GM21619 (cell line): ENCODE results near the gene TIRAP.

Experiments used
- ATAC-seq: cut with Tn5 transposase; IDR thresholded peaks from one replicate; pipeline ENCODE4 v1.9.1; 2021; ENCODE audit not compliant: unreplicated experiment

The TIRAP gene

DNA sequence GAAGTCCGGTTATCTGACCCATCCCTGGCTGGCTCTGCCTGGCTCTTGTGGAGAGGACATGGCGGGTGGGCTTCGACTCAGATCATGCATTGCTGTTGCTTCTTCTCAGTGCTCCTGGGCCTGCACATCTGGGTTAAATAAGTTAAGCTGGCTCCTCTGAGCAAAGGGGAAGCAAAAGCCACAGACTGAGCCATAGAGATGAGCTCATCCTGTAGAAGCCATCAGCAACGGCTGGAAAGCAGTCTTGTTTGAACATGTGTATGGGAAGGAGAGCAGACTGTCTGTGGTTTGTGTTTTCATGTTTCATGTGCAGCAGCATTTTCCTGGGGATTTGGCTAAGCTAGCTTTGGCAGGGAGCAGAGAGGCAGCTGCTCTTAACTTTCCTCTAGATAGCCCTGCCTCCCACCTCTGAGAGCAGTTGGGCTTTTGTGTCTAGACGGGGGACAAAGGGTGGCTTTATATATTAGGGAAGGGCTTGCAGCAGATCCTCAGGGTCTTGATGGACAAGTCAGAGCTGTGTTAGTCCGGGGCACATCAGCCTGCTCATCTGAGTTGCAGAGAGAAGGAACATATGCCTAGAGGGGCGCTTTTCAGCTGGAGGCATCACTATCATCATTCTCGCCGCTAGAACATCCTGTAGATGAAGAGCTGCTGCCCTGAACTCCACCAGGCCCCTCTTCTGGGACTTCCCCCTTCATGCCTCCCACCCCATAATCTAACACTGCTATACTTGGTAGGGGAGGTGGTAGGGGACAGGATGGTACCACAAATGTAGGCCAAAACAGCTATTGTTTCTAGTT lies 35.9 kb downstream of the TIRAP start:
- ATAC-seq: peak; percentile 97

DNA sequence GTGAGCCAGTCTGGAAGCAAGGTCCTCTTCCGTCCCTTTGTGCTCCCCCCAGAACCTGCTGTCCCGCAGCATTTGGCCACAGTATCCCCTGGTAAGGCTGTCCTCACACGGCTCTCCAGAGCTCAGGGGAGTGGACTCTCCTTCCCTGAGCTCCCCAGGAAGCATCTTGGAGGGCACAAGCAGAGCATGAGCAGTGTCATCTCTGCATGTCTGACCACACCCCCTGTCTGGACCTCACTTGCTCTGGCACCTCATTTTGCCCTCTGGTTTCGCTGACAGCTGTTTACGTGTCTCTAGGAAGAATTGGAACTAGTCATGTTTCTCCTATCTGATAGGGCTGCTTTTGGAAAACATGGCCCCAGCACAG lies 36.5 kb downstream of the TIRAP start:
- ATAC-seq: no peak

DNA sequence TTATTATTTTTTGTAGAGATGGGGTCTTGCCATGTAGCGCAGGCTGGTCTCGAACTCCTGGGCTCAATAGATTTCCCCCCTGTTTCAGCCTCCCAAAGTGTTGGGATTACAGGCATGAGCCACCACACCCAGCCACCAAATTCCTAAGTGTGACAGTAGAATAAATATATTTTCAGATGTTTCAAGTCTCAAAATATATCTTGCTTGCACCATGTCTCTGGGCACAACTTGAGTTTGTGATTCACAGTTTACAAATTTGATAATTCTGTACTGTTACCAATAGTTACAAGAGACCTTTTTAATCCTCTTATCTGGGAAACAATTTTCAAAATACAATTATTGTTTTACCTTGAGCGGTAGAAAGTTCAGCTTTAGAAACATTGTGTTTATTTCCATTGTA lies 40.1 kb downstream of the TIRAP start:
- no peak for ATAC-seq

DNA sequence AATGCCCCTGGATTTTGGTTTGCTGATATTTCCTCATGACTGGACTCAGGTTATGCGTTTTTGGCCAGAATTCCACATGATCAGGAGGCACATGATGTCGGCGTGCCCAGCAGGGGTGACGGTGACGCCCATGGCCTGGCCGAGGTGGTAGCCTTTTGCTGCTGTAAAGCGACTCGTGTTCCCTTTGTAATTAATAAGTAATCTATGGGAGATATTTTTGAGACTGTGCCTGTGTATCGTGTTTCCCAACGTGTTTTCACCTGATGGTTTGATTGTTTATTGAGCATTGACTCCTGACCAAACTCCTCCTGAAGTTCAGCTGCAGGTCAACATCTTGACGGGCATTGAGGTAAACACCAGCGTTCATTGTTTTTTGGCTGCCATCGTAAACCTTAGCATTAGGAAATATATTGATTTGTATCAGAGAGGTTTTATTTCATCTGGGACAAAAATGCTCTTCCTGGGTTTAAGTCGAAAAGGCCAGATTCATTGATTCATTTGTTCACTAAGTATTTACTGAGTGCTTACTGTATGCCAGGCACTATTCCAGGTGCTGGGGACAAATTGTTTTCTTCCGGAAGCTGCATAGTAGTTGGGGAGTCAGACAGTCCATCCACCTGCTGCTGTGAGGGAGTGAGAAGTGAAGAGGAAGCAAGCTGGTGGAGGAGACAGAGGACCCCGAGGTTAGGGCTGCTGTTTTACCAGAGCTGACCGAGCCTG lies 44.5 kb downstream of the TIRAP start:
- ATAC-seq: no peak

DNA sequence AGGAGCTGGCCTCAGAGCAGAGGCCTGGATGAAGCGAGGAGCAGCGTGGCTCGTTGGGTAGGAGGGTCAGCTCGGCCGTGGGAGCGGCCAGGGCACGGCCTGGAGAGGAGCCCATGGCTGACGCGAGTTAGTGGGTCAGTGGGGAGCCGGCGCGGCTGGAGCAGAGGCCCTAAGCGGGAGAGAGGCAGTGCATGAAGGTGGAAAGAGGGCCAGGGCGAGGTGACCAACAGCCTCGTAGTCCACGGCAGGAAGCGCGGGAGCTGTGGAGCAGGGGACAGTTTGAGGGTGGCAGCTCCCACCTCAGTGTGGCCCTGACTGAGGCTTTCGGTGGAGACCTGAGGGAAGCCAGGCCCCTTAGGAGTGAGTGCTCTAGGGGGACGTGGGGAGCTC lies 45.1 kb downstream of the TIRAP start:
- no peak for ATAC-seq

DNA sequence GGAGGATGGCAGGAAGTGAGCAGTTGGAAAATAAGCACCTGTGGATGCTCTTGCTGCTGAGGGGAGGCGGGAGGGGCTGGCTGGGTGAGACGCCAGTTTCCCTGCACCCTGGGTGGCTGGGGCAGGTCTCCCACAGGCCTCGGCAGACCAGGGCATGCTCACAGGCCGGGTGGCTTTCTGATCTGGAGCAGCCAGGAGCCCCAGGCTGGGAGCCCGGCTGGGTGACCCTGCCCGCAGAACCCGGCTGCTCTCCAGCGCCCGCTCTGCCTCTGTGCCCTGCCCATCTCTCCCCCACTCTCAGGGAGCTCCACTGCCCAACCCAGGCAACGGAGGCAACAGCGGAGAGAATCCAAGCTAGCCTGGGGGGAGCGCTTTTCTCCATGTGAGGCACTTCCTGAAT lies 45.6 kb downstream of the TIRAP start:
- no peak for ATAC-seq

DNA sequence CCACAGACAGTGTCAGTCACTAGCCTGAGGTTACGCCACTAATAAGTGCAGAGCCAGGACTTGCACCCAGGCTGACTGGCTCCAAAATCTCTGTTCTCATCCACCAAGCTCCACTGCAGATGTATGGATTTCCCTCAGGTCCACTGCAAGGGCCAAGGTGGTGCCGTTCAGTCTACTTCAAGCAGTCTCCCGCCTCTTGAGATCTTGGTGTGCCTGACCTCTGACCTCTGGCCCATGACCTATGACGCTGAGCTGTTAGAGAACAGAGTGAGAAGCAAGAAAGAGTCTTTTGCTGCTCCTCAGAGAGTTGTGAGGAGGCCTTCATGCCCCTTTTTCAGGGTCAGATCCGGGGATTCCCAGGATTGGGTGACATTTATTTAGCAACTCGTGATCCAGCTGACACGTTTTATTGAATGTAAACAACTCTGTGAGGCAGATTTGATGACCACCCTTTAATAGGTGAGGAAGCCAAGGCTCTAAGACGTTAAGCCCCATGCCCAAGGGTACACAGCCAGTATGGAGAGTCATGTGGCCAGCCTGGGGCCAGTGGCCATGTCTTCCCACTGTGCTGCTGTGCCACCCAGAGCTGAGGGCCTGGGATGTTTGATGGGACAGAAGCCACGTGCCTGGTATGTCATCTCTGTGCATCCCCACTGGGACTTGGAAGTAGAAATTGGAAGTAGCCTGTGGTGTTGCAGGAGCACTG lies 46.2 kb downstream of the TIRAP start:
- ATAC-seq: no peak

DNA sequence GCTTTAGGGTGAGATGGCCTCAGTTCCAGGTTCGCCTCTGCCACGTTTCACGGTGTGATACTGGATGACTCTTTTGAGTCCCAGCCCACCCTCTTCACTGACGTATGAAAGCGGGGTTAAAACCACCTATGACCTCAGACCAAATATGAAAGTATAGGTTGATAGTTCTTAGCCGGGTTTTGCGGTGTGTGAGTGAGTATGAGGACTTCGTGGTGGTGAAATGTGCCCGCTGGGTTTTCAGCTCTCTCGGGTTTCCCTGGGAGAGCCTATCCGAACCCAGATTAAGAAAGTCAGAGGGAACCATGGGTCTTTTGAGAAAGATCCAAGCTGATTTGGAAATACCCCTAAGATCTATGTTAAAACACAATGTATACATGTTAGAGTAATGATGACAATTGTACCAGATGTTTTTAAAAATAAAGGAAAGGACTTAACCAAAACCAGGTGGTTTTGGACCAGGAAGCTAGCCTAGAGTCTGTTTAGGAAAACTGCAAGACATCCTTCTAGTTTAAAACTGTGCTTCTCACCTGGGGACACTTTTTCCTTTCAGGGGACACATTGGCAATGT lies 46.8 kb downstream of the TIRAP start:
- ATAC-seq: no peak

DNA sequence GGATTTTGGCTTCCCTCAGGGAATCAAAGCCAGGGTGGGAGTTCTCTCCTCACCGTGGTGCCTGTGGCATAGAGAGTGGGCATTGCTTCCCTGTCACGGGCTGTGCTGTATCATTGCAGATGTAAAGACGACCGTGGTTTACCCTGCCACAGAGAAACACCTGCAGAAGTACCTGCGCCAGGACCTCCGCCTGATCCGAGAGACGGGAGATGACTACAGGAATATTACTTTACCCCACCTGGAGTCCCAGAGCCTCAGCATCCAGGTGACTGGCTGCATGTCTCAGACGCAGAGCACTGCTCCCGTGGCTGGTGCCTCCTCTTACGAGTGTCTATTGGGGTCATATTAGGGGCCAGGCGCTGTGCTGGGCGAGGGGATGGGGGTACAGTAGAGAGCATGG lies 48.4 kb downstream of the TIRAP start:
- no peak for ATAC-seq

DNA sequence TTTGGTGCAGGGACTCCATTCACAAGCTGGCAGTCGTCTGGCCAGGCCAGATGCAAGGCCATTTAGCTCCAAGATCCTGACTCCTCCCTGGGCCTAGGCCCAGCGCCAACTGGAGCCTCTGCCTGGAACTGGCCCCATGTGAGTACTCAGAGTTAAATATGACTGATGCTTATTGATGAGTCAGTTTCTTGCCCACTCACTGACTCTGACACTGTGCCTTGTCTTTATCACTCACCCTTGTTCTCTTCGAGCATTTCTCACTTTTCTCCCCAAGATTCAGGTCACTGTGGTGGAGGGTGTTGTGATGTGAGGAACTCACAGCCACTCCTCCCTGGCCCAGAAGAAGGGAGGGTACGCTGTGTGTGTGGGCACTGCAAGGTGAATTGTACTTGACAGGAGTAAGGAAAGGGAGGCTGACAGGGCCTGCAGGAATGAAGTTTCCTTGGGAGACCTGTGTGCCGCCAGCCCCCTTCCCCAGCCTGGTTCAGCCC lies 49.4 kb downstream of the TIRAP start:
- no peak for ATAC-seq

DNA sequence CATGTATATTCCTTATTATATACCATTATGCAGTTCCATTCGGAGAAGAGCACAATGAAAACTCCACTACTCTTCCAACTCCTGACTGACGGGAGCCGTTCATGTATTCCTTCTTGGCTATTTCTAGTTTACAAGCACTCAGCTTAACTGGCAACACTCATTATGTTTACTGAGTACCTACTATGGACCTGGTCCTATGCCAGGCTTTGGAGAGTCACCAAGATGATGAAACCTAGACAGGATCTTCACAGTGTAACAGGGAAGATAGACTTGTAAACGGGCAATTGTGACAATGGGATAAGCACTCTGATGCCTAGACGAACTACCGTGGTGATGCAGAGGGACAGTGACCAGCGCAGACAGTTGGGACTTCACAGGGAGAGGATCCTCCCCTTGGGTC lies 50.2 kb downstream of the TIRAP start:
- no peak for ATAC-seq

DNA sequence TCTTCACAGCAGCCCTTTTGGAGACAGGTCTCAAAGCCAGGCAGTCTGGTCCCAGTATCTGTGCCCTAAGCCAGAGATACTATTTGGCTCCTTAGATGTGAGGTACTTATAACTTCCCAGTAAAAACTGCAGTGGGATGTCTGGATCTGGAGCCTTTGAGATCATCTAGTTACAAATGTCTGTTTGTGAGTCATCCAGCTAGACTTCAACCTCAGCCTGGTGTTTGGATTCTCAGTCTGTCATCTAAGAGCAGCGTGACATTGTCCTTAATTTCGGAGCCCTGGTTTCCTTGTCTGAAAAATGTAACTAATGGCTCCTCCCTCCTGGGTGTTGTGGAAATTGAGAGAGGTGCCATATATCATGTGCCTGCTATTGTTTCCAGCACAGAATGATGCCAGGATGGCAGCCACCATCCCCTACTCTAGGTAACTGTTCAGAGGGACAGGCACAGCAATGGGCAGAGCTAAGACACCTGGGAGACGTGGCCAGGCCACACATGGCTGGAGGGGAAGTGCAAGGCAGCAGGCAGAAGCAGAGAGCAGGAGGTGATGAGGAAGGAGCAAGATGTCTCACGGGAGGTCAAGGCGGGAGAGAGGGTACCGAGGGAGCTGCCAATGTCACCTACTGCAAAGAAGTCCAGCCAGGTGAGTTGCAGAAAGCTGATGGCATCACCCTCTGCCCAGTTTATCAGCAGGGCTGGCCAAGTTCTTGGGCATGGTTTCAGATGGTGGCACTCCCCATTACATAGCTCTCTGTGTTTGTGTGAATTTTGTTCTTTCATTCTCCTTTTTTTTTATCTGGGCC lies 52.0 kb downstream of the TIRAP start:
- ATAC-seq: no peak

DNA sequence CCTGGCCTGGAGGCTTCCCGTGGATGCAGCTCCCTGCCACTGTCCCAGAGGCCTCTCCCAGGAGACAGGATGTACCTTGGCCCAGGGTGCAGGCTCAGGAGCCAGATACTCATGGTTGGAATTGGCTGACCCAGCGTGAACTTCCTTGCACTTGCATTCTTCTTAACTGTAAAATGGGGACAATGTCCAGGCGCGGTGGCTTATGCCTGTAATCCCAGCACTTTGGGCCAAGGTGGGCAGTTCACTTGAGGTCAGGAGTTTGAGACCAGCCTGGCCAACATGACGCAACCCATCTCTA lies 52.5 kb downstream of the TIRAP start:
- no peak for ATAC-seq

DNA sequence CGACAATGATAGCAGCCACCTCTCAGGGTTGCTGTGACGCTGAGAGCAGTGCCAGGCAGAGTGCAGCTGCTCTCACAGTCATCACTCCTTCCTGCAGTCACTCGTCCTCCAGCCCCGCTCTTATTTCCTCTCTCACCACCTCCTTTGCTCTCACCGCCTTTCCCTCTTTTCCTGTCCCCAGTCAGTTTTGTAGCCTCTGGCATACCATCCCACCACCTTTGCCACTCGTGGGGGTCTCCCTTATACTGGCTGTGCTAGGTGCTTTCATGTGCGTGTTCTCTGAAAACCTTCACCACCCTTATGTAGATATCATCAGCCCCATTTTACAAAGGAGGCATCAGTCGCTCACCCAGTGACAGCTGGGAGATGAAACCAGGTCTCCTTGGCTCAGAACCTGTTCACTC lies 53.2 kb downstream of the TIRAP start:
- no peak for ATAC-seq

DNA sequence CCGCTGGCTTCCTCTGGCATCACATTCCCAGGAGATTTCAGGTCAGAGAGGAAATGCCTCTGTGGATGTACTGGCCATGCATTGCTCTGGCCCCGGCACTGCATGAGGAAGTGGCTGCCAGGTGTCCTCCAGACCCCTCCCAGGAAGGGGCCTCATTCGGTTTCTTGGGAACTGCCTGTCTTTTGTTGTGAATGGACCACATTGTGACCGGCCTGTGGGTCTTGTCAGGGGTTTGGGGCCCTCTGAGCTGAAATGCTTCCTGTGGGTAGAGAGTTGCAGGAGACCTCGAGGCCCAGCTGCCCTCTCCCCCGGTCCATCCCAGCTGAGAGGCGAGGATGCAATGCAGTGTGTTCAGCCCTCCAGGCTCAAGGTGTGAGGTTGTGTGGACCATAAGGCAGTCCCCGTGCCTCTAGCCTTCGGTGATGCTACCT lies 53.8 kb downstream of the TIRAP start:
- ATAC-seq: no peak

DNA sequence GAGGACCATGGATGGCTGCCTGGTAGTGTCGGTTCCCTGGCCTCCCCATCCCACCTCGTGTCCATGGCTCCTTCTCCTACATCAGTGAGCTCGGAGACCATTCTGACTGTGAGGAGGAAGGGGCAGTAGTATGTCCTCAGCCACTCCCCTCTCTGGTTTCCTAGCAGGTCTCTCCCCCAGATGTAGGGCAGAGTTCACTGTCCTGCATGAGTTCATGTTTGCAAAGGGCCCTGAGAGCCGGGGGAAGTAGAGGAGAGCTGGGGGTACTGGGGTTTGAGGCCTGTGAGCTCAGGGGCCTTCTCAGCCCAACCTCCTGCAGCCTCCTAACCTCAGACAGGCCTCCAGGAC lies 54.2 kb downstream of the TIRAP start:
- no peak for ATAC-seq

DNA sequence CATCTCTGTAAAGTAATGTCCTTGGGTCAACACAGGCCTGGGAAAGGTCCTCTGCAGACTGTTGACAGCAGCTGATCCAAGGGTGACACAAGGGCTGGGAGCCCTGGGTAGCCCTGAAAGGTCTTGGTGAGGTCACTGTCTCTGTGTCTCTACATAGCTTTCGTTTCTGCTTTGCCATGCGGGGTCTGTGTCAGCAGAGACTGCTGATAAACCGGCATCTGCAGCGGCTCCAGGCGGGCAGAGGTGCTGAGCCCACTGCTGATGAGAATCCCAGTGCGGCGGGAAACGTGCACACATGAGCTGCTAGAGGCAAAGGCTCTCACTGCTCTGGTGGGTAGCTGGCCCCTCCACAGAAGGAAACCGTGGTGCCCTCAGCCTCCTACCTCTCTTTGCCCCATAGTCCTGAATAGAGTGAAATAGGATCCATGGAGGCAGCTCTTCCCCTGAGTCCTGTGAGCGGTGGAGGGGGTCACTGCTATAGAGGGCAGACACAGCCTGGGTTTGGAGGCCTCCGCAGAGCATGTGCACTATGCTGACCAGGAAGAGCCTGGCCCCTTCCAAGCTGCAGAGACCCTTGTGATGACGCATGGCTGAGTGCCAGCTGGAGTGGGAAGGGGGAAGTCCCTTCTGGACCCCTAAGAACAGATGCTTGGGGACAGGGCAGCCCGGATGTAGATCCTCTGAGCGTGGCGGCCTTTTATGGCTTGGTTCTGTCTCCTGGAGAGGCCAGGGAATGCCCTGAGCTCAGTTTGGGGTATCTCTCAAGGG lies 54.8 kb downstream of the TIRAP start:
- ATAC-seq: no peak

DNA sequence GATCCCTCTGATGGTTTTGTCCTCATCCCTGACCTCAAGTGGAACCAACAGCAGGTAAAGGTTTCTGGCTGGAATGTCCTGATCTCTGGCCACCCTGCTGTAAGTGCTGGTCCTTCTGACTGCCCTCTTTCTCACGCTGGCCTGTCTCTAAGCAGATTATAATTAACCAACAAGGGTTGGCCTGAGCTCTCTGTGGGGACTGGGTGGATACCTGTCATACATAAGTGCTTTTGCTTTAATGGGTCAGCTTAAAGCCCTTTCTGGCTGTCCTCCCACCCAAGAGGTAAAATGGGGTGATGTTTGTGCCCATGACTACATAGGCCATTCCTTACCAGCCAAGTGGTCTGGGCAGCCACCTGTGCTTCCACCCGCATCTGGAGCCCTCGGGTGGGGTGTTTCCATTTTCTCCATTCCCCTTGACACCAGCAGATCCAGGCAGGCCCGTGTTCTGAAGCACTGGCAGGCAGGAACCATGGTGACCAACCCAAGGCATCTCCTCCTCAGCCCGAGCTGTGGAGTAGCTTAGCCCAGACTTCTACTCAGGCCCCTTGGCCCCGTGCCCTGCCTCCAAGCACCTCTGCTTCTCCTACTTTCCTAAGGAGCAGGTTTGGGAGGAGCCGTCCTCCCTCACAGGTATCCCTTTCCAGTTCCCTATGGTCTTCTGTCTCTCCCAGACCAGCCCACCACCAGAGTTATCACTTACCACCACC lies 55.6 kb downstream of the TIRAP start:
- ATAC-seq: no peak

DNA sequence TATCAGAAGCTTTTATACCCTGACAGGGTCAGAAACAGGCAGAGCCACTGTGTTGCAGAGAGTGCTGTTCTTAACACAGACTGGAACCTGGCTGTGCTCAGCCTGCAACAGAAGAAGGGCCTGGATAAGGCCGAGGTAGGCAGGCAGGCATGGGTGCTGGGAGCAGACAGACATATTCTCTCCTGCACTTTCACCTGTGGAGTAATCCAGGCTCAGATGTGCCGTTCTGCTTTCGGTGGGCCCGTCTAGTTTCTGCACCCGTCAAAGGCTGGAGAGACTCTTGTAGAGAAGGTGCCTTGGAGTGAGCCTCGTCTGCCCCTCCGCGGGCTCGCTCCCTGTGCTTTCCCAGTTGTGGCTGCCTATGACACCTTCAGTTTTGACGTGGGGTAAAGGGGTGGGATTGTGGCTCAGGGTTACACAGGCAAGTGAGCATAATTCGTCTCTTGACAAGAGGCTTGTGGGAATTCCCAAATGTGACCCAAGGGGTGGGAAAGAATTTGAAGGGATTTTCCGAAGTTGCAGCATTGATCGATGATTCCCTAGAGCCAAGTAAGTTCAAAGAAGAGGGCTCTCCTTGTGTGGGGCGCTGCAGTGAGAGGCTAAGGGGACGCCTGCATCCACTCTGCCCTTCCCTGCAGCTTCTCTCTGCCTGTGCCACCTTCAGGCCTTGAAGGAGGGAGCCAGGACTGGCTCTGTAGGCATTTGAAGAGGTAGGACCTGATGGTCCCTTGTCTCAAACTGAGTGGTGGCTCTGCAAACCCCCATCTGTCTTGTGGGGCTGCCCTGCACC lies 56.4 kb downstream of the TIRAP start:
- ATAC-seq: no peak
